Activated effector memory CD4-positive, alpha-beta T cell treated with anti-CD3 and anti-CD28 coated beads, Interleukin-2, amount 50 U/mL, for 16 hours (primary cell): Measurements from ENCODE around the gene SQOR.

Experiments
- DNase-seq: peaks from one replicate; pipeline ENCODE4 v3.0.0-alpha.2; 2020

SQOR gene

DNA sequence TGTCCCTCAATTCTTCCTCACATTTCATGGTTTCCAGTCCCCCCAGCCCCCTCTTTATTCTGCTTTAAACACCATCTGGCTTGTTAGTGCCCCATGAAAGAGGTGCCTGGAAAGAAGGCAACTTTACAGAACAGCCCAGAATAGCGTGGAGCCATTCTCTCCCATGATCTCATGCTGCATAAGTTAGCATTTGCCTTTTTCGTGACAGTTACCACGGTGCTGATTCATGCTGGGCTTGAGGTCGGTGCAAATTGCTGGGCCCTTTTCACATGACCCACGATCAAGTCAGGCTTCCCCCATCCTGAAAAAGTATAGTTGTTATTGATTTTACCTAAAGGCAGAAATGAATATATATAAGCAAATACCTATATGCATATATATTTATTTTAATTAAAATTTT lies 29.6 kb downstream of the SQOR start:
- no peak for DNase-seq

GRCh38 chr15:45665261-45665660 lies 30.4 kb downstream of the SQOR start:
- DNase-seq: no peak

GRCh38 chr15:45666119-45666875 lies 31.5 kb downstream of the SQOR start:
- no peak for DNase-seq

GRCh38 chr15:45667002-45667401 lies 32.2 kb downstream of the SQOR start:
- DNase-seq: no peak

GRCh38 chr15:45668386-45668785 lies 33.6 kb downstream of the SQOR start:
- no peak for DNase-seq

DNA sequence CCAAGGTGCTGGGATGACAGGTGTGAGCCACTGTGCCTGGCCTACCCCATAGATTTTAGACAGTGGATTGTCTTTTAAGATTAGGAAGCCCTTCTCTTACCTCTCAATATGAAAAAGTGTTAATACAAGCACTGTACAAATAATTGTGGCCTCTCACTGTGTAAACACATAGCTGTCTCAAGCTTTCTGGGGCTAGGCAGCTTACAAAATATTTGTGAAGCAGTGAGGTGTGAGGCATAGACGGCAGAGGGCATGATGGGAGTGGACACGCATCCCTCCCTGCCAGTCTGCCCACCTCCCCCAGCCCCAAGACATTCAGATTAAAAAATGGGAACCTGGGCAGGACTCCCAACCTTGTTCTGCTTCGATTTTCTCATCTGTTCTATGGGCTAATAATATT lies 34.6 kb downstream of the SQOR start:
- DNase-seq: no peak

- DNase-seq: no peak
These were observed 35.3 kb downstream of the SQOR start for GRCh38 chr15:45670091-45670490.

DNA sequence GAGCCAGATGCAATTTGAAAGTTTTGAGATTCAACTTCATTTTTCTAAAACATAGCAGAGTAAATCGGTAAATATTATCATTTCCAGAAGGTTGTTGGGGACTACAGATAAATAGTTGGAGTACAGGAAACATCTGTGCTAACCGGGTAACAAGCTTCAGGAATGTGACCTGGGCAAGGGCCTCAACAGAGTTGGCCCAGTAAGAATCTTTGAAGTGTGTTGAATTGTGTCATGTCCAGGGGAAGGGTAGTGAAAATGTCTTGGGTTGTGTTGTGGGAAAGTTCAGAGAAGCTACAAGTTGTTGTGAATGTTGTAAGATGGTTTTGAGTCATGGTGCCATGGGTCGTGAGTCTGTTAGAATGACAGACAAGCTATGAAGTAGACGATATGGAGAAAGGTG lies 35.7 kb downstream of the SQOR start:
- DNase-seq: no peak

- no peak for DNase-seq
These were observed 39.8 kb downstream of the SQOR start for GRCh38 chr15:45674677-45675076.

DNA sequence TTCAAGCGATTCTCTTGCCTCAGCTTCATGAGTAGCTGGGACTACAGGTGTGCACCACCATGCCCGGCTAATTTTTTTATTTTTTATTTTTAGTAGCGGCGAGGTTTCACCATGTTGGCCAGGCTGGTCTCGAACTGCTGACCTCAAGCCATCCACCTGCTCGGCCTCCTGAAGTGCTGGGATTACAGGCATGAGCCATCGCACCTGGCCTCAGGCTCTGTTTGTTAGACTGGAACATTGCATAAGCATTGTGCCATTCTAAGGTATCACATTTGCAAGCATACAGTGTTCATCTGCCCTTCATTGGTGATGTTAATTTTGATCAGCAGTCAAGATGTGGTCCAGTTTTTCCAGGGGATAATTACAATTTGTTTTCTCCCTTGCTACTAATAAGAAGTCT lies 43.0 kb downstream of the SQOR start:
- no peak for DNase-seq

- no peak for DNase-seq
These were observed 43.8 kb downstream of the SQOR start for GRCh38 chr15:45678459-45679178.

DNA sequence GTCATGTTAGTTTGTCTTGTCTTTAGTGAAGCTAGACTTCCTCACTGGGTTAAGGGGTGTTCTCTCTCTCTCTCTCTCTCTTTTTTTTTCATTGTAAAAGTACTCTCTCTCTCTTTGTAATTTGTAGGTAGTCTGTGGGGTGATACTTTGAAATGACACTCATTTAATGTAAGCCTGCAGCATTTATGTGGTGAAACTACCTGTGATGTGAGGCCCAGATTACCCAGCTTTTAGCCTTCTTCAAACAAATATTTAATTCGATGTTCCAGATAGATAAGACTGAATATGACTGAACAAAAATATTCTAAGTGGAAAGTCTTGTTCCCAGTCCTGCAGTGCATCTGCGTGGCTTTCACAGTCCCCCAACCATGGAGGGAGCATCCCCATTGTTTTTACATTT lies 49.7 kb downstream of the SQOR start:
- no peak for DNase-seq

DNA sequence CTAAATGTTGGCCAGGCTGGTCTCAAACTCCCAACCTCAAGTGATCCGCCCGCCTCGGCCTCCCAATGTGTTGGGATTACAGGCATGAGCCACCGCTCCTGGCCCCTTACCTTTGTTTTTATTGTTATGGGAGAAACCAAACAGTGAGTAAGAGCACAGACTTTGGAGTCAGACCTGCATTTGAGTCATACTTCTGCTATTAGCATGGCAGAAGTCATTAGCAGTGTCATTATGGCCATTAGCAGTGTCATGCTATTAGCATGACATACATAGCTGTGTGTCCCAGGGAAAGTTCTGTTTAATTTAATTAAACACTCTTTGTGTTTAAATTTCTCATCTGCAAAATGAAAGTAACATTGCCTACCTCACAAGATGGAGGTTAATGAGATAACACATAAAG lies 54.8 kb downstream of the SQOR start:
- no peak for DNase-seq

DNA sequence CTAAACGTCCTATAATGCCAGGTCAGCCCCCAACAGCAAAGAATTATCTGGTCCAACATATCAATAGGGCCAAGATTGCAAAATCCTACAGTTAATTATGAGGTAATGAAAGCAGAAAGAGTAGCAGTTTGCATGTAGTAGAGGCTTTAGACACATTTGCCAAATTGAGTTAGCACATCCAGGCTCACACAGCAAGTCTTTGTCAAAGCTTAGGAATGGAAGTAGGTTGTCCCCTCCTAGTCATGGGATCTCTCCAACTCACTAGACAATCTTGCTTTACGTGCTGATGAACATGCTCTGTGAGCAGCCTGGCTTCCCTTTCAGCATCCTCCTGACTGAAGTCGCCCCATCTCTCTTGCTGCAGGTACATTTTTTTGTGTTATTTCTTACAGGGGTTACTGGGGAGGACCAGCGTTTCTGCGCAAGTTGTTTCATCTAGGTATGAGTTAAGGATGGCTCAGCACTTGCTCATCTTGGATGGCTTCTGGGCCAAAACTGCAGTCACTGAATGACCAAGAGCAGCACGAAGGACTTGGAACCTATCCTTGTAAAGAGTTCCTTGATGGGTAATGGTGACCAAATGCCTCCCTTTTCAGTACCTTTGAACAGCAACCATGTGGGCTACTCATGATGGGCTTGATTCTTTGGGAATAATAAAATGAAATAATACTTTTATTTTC lies 55.9 kb downstream of the SQOR start:
- DNase-seq: no peak

- no peak for DNase-seq
These were observed 66.3 kb downstream of the SQOR start for GRCh38 chr15:45701108-45701507.

DNA sequence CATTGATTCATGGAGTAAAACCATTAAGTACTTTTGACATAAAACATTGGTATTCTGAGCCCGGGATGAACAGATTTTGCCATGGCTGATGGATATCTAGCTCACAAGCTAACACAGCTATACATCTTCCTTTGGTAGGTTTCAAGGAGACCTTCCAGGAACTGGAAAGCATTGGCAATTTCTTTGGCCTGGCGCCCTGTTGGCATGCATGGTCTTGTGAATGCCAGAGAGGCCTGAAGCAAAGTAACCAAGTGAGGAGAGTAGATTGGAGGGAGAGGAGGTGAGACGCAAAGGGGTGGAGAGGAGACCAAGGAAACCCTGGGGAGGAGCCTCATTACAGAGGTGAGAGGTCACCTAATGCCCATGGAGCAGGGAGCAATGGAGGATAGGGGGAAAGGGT lies 67.2 kb downstream of the SQOR start:
- DNase-seq: no peak

DNA sequence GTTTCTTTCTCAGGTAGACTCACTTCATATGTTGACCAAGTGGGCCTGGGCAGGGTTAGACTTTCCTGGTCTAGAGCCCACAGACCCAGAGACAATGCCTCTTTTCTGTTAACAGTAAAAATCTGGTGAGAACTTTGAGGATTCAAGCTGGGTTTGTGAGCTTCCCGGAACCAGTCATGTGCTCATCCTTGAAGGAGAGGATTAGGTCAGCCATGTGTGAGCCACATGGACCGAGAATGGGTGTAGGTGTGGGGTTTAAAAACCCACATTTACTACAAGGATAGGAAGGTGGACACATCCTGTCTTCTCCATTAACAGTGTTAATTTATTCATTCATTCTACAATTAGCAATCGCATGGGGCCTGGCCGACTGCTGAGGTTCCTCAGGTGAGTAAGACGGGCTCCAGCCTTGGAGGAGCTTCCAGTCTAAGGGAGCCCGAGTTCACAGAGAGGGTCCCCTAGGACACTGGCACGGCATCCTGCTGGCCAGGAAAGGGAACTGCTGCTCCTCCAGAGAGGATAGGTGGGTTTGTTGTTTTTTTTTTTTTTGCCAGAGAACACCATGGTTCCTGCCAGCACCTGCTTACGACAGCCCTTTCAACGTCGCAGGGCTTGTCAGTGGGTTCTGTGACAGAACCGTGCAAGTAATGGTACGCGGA lies 69.0 kb downstream of the SQOR start:
- DNase-seq: no peak

DNA sequence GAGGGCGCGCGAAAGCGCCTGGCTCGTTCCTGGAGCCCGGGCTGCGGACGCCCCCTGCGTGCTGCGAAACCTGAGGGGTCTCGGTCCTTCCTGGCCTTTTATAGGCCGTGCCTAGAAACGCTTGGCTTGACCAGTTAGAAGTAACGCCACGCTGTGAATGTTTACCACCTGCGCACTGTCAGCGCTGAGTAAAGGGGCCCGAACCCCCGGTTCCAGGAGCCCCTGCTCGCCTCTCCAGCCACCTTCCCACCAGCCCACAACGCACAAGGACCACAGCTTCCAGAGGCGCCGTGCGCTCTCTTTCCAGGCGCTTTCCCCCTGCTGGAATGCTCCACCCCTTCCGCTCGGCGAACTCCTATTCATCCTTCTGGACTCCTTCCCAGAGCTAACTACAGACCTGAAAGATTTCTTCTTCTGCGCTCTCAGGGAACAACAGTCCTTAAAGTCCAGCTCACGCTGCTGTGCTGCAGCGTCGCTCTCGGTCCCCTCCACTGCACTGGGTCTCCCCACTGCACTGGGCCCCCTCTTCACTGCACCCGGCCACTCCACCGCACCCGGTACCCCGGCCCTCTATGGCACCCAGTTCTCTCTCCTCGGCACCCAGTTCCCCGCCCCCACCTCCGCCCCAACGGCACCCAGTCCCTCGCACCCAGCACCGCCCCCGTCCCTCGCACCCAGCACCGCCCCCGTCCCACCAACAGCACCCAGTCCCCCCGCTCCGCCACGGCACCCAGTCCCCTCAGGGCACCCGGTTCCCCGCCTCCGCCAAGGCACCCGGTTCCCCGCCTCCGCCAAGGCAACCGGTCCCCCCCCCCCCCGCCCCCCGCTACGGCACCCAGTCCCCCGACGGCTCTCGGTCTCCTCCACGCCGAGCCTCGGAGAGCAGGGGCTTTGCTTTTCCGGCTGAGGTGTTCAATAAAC lies 69.8 kb downstream of the SQOR start:
- no peak for DNase-seq

DNA sequence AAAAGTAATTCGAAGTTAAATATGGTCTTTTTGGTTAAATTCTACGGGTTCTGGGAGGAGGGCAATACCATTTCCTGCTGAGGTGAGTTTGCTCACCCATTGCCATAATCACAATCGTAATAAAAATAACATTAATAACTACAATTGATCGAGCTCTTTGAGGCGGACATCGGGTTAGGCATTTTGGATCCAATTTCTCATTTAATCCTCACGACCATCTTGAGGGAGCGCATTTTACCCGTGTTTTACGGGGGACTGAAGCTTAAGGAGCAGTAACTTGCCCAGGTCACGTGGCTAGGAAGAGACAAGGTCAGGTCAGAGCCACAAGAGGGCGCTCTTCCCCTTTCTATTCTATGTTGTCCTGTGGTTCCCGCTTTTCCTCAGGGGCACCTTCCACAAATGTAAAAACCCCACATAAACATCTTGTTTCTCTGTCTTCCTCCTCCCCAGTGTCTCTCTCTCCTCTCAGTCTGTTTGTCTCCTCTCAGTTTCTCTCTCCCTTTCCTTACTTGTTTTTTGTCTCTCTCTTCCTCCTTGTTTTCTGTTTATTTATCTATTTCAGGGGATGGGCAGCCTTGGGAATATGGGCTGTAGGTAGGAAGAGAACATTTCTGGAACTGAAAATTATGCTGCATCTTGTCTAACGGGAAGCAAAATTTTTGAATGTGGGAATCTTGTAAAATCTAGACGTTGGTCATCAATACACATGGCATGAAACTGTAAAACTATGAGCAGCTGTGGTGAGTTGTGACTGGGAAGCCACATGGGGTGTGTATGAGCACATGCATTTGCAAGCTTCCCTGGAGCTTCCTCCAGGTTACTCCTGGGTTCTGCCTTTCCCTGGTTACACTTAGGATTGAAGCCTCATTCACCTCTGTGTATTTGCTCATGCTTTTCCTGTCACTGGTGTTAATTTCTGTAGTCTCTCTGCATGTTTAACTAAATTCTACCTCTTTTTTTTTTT lies 71.0 kb downstream of the SQOR start:
- DNase-seq: peak; percentile 84

- DNase-seq: no peak
These were observed 75.8 kb downstream of the SQOR start for GRCh38 chr15:45710657-45711056.
